Muscle of arm (tissue), 12 donors: Measurements from ENCODE around the gene NUCB1. TPM values are rescaled to one million over a fixed set of nuclear protein-coding genes. Genes with fewer than 3 reads are reported as not detected.
A peak's percentile ranks its signal among the peaks of the same experiment; 100 is the strongest.

Experiments
- DNase-seq: peaks from one replicate; pipeline ENCODE4 v3.0.0-alpha.2; 2013
- polyA plus RNA-seq, 12 donors: library from polyadenylated mRNA; unstranded; fragments of 120-200 nt; gene quantifications; one replicate each; pipeline ENCODE4 v1.2.1, GENCODE V29; 2013; ENCODE audit not compliant: insufficient read length in 12 of 12

Gene NUCB1
- polyA plus RNA-seq, 12 donors: 114 to 175 (median 139) TPM; not detected in 1

DNA sequence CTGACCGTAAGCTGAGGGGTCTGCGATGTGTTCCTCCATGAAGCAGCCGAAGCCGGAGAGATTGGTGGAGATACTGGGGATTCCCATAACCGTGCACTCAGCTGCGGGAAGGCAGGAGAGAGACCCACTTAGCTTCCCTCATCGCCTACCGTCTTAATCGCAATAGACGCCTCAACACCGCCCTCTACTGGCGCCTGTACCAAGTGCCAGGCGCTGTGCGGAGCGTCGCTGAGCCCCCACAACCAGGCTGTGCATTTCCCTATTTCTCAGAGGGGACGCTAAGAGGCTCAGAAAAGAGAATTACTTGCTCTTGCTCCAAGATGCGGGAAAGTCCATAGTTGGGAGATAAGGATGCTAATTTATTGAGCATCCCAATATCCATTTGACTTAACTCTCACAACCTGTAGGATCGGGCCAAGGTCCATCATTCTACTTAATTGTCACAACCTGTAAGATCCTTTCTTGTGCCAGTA is 70.8 kb downstream of the NUCB1 start:
- DNase-seq: peak; percentile 87

Other genes starting within 250 kb of the NUCB1 start
- gene NTN5, start 227.3 kb upstream of the NUCB1 start, polyA plus RNA-seq: 1 to 10 TPM in 6 of 12 donors, under 1 TPM in 4, not detected in 2; 0.56 to 2.2 (median 1.2) TPM
- 1 to 10 TPM in 1 of 12 donors, under 1 TPM in 9, not detected in 2; 0.34 to 1.2 (median 0.73) TPM for gene FUT2, start 204.3 kb upstream of the NUCB1 start, polyA plus RNA-seq
- gene MAMSTR, start 180.6 kb upstream of the NUCB1 start, polyA plus RNA-seq: 100 to 1,000 TPM in 5 of 12 donors, 10 to 100 TPM in 6, not detected in 1; 56.7 to 184 (median 98.5) TPM
- 10 to 100 TPM in 11 of 12 donors, not detected in 1; 15.1 to 39.6 (median 22.0) TPM for gene RASIP1, start 159.7 kb upstream of the NUCB1 start, polyA plus RNA-seq
- gene IZUMO1, start 153.4 kb upstream of the NUCB1 start, polyA plus RNA-seq: 1 to 10 TPM in 5 of 12 donors, under 1 TPM in 5, not detected in 2; 0.43 to 2.2 (median 1.1) TPM
- 1 to 10 TPM in 9 of 12 donors, under 1 TPM in 1, not detected in 2; 0.95 to 1.7 (median 1.4) TPM for gene FUT1, start 147.7 kb upstream of the NUCB1 start, polyA plus RNA-seq
- not detected for gene FGF21, start 144.8 kb upstream of the NUCB1 start, polyA plus RNA-seq
- gene BCAT2, start 89.3 kb upstream of the NUCB1 start, polyA plus RNA-seq: 10 to 100 TPM in 11 of 12 donors, not detected in 1; 17.4 to 25.4 (median 20.7) TPM
- gene HSD17B14, start 63.8 kb upstream of the NUCB1 start, polyA plus RNA-seq: 1 to 10 TPM in 10 of 12 donors, not detected in 2; 2.5 to 4.8 (median 3.1) TPM
- gene PLEKHA4, start 31.7 kb upstream of the NUCB1 start, polyA plus RNA-seq: 10 to 100 TPM in 11 of 12 donors, not detected in 1; 24.6 to 41.2 (median 30.4) TPM
- gene PPP1R15A, start 27.9 kb upstream of the NUCB1 start, polyA plus RNA-seq: 100 to 1,000 TPM in 1 of 12 donors, 10 to 100 TPM in 10, not detected in 1; 36.2 to 100 (median 59.0) TPM
- gene TULP2, start 1.6 kb upstream of the NUCB1 start, polyA plus RNA-seq: under 1 TPM in 7 of 12 donors, not detected in 5; 0.09 to 0.83 (median 0.14) TPM
- gene DHDH, start 33.4 kb downstream of the NUCB1 start, polyA plus RNA-seq: under 1 TPM in 9 of 12 donors, not detected in 3; 0.14 to 0.68 (median 0.37) TPM
- 10 to 100 TPM in 11 of 12 donors, not detected in 1; 28.4 to 50.9 (median 34.7) TPM for gene BAX, start 54.6 kb downstream of the NUCB1 start, polyA plus RNA-seq
- gene FTL, start 65.0 kb downstream of the NUCB1 start, polyA plus RNA-seq: 1,000 to 10,000 TPM in 1 of 12 donors, 100 to 1,000 TPM in 10, not detected in 1; 466 to 1,078 (median 553) TPM
- gene GYS1, start 93.0 kb downstream of the NUCB1 start, polyA plus RNA-seq: 100 to 1,000 TPM in 1 of 12 donors, 10 to 100 TPM in 10, not detected in 1; 51.4 to 109 (median 87.1) TPM
- 10 to 100 TPM in 11 of 12 donors, not detected in 1; 43.6 to 61.1 (median 49.2) TPM for gene RUVBL2, start 93.6 kb downstream of the NUCB1 start, polyA plus RNA-seq
- gene LHB, start 116.8 kb downstream of the NUCB1 start, polyA plus RNA-seq: not detected
- gene CGB3, start 124.0 kb downstream of the NUCB1 start, polyA plus RNA-seq: 1 to 10 TPM in 1 of 12 donors, under 1 TPM in 2, not detected in 9; 0.30 to 2.1 (median 0.59) TPM
- not detected for gene CGB2, start 131.6 kb downstream of the NUCB1 start, polyA plus RNA-seq
- under 1 TPM in 1 of 12 donors, not detected in 11; 0.30 TPM for gene CGB1, start 136.6 kb downstream of the NUCB1 start, polyA plus RNA-seq
- gene CGB5, start 143.5 kb downstream of the NUCB1 start, polyA plus RNA-seq: under 1 TPM in 5 of 12 donors, not detected in 7; 0.17 to 0.92 (median 0.48) TPM
- gene CGB8, start 148.8 kb downstream of the NUCB1 start, polyA plus RNA-seq: 1 to 10 TPM in 1 of 12 donors, under 1 TPM in 6, not detected in 5; 0.27 to 1.2 (median 0.71) TPM
- 1 to 10 TPM in 4 of 12 donors, under 1 TPM in 6, not detected in 2; 0.33 to 2.1 (median 0.84) TPM for gene CGB7, start 157.4 kb downstream of the NUCB1 start, polyA plus RNA-seq
- gene NTF4, start 164.5 kb downstream of the NUCB1 start, polyA plus RNA-seq: 10 to 100 TPM in 1 of 12 donors, 1 to 10 TPM in 9, not detected in 2; 2.4 to 14.8 (median 5.4) TPM
- gene KCNA7, start 172.4 kb downstream of the NUCB1 start, polyA plus RNA-seq: 10 to 100 TPM in 3 of 12 donors, 1 to 10 TPM in 8, not detected in 1; 2.3 to 13.2 (median 8.1) TPM
- gene SNRNP70, start 185.1 kb downstream of the NUCB1 start, polyA plus RNA-seq: 100 to 1,000 TPM; 167 to 329 (median 191) TPM
- gene LIN7B, start 214.1 kb downstream of the NUCB1 start, polyA plus RNA-seq: 10 to 100 TPM in 6 of 12 donors, 1 to 10 TPM in 4, not detected in 2; 9.1 to 14.9 (median 11.5) TPM
- 1 to 10 TPM in 2 of 12 donors, under 1 TPM in 8, not detected in 2; 0.25 to 1.3 (median 0.53) TPM for gene C19orf73, start 218.8 kb downstream of the NUCB1 start, polyA plus RNA-seq
- gene PPFIA3, start 219.2 kb downstream of the NUCB1 start, polyA plus RNA-seq: 10 to 100 TPM in 1 of 12 donors, 1 to 10 TPM in 10, not detected in 1; 4.0 to 38.2 (median 5.9) TPM